ENCODE measurements around the gene SDK1.

DNA sequence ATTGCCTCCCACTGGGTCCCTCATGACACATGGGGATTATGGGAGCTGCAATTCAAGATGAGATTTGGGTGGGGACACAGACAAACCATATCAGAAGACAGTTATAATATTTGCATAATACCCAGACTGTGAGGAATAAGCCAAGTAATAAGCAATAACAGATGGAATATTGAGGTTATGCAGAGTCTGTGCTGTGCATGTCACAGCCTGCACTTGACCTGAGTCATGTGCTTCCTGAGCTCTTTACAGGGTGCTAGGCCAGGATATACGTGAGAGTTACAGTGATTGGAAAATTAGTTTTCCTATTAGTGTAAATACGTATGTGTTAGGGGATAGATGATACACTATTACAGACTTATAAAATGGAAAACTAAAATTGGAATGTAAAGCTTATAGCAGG, 288.7 kb downstream of the SDK1 start:
- TF ChIP-seq, protein P1, sequence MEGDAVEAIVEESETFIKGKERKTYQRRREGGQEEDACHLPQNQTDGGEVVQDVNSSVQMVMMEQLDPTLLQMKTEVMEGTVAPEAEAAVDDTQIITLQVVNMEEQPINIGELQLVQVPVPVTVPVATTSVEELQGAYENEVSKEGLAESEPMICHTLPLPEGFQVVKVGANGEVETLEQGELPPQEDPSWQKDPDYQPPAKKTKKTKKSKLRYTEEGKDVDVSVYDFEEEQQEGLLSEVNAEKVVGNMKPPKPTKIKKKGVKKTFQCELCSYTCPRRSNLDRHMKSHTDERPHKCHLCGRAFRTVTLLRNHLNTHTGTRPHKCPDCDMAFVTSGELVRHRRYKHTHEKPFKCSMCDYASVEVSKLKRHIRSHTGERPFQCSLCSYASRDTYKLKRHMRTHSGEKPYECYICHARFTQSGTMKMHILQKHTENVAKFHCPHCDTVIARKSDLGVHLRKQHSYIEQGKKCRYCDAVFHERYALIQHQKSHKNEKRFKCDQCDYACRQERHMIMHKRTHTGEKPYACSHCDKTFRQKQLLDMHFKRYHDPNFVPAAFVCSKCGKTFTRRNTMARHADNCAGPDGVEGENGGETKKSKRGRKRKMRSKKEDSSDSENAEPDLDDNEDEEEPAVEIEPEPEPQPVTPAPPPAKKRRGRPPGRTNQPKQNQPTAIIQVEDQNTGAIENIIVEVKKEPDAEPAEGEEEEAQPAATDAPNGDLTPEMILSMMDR (IDR thresholded peaks at IDR 0.05; ENCODE audit: low read depth, low read length, poor library complexity, severe bottlenecking) = no peak
- TF ChIP-seq EZH2phosphoT487 (IDR thresholded peaks at IDR 0.05; ENCODE audit: borderline replicate concordance, low read length) = no peak

Data from DOHH2 (cell line).